Heart left ventricle (tissue), 13 donors: ENCODE results near the gene POU3F1.

Experiments
- POLR2A ChIP-seq, 2 donors: fragments of 450-650 bp; IDR thresholded peaks; one replicate each; pipeline ENCODE4 v1.6.1; 2017; ENCODE audit warnings: antibody characterized with exemption in 2 of 2, mild to moderate bottlenecking in 2 of 2, moderate library complexity in 2 of 2
- TF ChIP-seq, protein P1 (sequence below), 12 donors: fragments of 200-600 bp; sonication (generic) in 4 of 12; IDR thresholded peaks; one replicate each; pipeline versions ENCODE4 v1.5.0 to v1.8.0; 2018 to 2022; ENCODE audit warnings: antibody characterized with exemption in 12 of 12, mild to moderate bottlenecking in 5 of 12
- donor health status: ischemic (EF 13 %, LVEDD 7.1; RV severe dilation, severe dysfunction).
- donor health status: DM: no; HTN: yes; CAD: no.
- donor health status: DM: no; HTN: no; CAD: no.
- donor health status: ischemic (EF 25% LVEDD 6.9; RV normal size, moderate dysfunction).
- donor health status: ischemic (EF 25% LVEDD 5.7; RV mildly dilated, moderate dysfunction).
- donor health status: ischemic (EF 35%, LVEDD 5.7; RV mildly dilated, moderate dysfunction).
- donor health status: nonischemic (EF 11% LVEDD 7.7; RV severe dilation, severe dysfunction).
- donor health status: DM: yes; HTN: yes; CAD: no.
- donor health status: PGD.
- donor health status: ischemic (EF 29% LVEDD 5.4; RV normal size, mild dysfunction).
- donor health status: nonischemic (EF 23%, LVEDD 6.1; RV moderate dilation, normal function).

DNA sequence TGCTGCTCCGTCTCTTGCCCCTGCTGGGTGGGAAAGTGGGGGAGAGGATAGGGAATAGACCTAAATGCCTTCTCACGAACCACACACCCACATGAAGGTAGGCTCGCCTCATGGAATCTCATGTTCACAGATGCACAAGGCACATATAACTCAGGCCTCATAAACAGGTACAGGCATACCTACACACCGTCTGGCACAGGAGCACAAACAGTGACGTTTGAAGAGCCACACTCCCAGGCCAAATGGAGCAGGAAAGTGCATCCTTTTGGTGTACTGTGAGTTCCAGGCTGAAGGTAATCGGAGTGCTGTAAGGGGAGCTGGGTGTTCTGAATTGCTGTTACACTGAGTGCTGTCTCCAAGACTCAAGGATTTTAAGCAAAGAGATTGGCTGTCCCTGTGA is 20.9 kb downstream of the POU3F1 start:
- TF ChIP-seq POLR2A (IDR thresholded peaks at IDR 0.05), result no peak
- TF ChIP-seq, protein P1, sequence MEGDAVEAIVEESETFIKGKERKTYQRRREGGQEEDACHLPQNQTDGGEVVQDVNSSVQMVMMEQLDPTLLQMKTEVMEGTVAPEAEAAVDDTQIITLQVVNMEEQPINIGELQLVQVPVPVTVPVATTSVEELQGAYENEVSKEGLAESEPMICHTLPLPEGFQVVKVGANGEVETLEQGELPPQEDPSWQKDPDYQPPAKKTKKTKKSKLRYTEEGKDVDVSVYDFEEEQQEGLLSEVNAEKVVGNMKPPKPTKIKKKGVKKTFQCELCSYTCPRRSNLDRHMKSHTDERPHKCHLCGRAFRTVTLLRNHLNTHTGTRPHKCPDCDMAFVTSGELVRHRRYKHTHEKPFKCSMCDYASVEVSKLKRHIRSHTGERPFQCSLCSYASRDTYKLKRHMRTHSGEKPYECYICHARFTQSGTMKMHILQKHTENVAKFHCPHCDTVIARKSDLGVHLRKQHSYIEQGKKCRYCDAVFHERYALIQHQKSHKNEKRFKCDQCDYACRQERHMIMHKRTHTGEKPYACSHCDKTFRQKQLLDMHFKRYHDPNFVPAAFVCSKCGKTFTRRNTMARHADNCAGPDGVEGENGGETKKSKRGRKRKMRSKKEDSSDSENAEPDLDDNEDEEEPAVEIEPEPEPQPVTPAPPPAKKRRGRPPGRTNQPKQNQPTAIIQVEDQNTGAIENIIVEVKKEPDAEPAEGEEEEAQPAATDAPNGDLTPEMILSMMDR (IDR thresholded peaks at IDR 0.05), result no peak
